SU-DHL-6 (cell line): Measurements from ENCODE around the gene TPK1.

ENCODE experiments used
- H2AFZ ChIP-seq: fragments of 200-600 bp; sonication (generic); 2 replicates; pipeline ENCODE4 v1.6.1; 2014; ENCODE audit warnings: low read depth, mild to moderate bottlenecking, moderate library complexity, mixed read lengths, antibody characterized with exemption, low read length; ENCODE audit not compliant: severe bottlenecking
- H3F3A ChIP-seq: fragments of 200-600 bp; shearing (Covaris generic); 2 replicates; pipeline ENCODE4 v1.6.0; 2016; ENCODE audit warnings: antibody characterized with exemption, mild to moderate bottlenecking; ENCODE audit not compliant: insufficient read depth
- H3K27ac ChIP-seq: fragments of 200-600 bp; sonication (generic); 2 replicates; pipeline ENCODE4 v1.5.1; 2016; ENCODE audit warnings: low read depth, mild to moderate bottlenecking, low read length, moderate library complexity, mixed read lengths
- H3K27me3 ChIP-seq: fragments of 200-600 bp; sonication (generic), shearing (Covaris generic); 2 replicates; pipeline ENCODE4 v1.6.0; 2014; ENCODE audit warnings: mild to moderate bottlenecking, low read length
- H3K36me3 ChIP-seq: fragments of 200-600 bp; sonication (generic); 2 replicates; pipeline ENCODE4 v1.6.1; 2014; ENCODE audit warnings: mild to moderate bottlenecking, low read length, mixed read lengths
- H3K4me2 ChIP-seq: fragments of 300-600, 200-600 bp; shearing (Covaris generic), sonication (generic); 2 replicates; pipeline ENCODE4 v1.6.0; 2014; ENCODE audit warnings: low read length, low read depth, mild to moderate bottlenecking; ENCODE audit not compliant: poor library complexity, severe bottlenecking
- H3K4me3 ChIP-seq: fragments of 200-600 bp; sonication (generic); 2 replicates; pipeline ENCODE4 v1.5.1; 2014; ENCODE audit warnings: antibody characterized with exemption, low read length, mild to moderate bottlenecking, mixed read lengths; ENCODE audit not compliant: insufficient read depth, poor library complexity, severe bottlenecking
- H3K79me2 ChIP-seq: fragments of 200-600 bp; sonication (generic); 2 replicates; pipeline ENCODE4 v1.6.1; 2014; ENCODE audit warnings: mild to moderate bottlenecking, low read length, moderate library complexity; ENCODE audit not compliant: insufficient read depth
- H3K9ac ChIP-seq: fragments of 200-600 bp; sonication (generic); 2 replicates; pipeline ENCODE4 v1.7.0; 2014; ENCODE audit warnings: mild to moderate bottlenecking, low read length
- H3K9me2 ChIP-seq: fragments of 200-600 bp; sonication (generic); replicated peaks from 2 replicates; pipeline ENCODE4 v1.6.1; 2014; ENCODE audit warnings: low read length; ENCODE audit not compliant: insufficient read depth
- H3K9me3 ChIP-seq: fragments of 200-600 bp; sonication (generic); 2 replicates; pipeline ENCODE4 v1.6.1; 2014; ENCODE audit warnings: low read length, mixed read lengths; ENCODE audit not compliant: insufficient read depth
- H4K20me1 ChIP-seq: fragments of 200-600 bp; sonication (generic); 2 replicates; pipeline ENCODE4 v1.6.1; 2014; ENCODE audit warnings: low read depth, mild to moderate bottlenecking, antibody characterized with exemption, low read length, moderate library complexity, mixed read lengths
- EZH2phosphoT487 ChIP-seq: fragments of 200-600 bp; sonication (generic), shearing (Covaris generic); conservative IDR thresholded peaks from 2 replicates; pipeline ENCODE4 v1.6.1; 2018; ENCODE audit warnings: mild to moderate bottlenecking, antibody characterized with exemption, low read length, moderate library complexity, mixed read lengths
- TF ChIP-seq, protein P1 (sequence below): fragments of 200-600 bp; sonication (generic); IDR thresholded peaks from one replicate; pipeline ENCODE4 v1.5.1; 2017; ENCODE audit warnings: antibody characterized with exemption, mild to moderate bottlenecking, low read length, moderate library complexity; ENCODE audit not compliant: insufficient read depth, poor library complexity, severe bottlenecking

TPK1 gene

DNA sequence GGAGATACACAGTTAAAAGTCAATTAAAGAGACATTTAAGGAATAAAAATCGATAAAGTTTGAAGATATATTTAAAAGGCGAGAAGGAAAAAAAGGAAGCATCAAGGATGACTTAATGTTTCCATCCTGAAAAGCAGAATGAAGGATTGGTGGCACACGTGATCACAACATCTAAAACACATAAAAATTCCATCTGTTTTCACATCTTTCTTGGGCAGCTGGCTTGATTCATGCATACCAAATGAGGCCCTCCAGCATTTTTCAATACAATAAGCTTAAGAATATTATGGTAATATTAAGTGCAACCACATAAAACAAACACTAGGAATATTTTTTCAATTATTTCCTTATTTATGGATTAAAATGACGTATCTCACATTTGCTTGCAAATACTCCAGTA is 112.6 kb downstream of the TPK1 start:
- Histone ChIP-seq H3K27ac (no peak overlapping the region), H3K79me2 (no peaks in the 10 kb centered on the region), H3K9ac (no peak overlapping the region), H3K4me2 (no peak overlapping the region), H3K4me3 (no peak overlapping the region), H3K36me3 (no peaks in the 10 kb centered on the region), H3F3A (no peaks in the 10 kb centered on the region), H2AFZ (no peak overlapping the region), H3K9me3 (no peaks in the 10 kb centered on the region), H3K27me3 (no peaks in the 10 kb centered on the region), H4K20me1 (no peaks in the 10 kb centered on the region), H3K9me2 (no peaks in the 10 kb centered on the region)
- no peak for TF ChIP-seq EZH2phosphoT487
- TF ChIP-seq, protein P1, sequence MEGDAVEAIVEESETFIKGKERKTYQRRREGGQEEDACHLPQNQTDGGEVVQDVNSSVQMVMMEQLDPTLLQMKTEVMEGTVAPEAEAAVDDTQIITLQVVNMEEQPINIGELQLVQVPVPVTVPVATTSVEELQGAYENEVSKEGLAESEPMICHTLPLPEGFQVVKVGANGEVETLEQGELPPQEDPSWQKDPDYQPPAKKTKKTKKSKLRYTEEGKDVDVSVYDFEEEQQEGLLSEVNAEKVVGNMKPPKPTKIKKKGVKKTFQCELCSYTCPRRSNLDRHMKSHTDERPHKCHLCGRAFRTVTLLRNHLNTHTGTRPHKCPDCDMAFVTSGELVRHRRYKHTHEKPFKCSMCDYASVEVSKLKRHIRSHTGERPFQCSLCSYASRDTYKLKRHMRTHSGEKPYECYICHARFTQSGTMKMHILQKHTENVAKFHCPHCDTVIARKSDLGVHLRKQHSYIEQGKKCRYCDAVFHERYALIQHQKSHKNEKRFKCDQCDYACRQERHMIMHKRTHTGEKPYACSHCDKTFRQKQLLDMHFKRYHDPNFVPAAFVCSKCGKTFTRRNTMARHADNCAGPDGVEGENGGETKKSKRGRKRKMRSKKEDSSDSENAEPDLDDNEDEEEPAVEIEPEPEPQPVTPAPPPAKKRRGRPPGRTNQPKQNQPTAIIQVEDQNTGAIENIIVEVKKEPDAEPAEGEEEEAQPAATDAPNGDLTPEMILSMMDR: no peak

DNA sequence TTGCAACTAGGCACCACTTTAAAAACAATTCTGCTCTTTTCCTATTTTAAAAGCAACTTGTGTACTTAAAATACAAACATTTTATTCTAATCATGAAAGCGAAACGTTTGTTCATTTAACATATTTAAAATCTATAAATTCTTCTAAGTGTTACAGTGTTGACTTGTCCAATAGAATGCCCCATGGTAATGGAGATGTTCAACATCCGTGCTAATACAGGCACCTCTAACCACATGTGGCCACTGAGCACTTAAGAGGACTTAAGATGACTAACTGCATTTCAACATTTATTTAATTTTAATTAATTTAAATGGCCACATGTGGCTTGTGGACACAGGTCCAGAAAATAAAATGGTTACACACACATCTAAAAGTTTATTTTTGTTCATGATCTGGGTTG is 115.1 kb downstream of the TPK1 start:
- H3K4me2 ChIP-seq: no peak overlapping the region
- no peaks in the 10 kb centered on the region for H3K9me2 ChIP-seq
- TF ChIP-seq, protein P1: no peak
- no peak for TF ChIP-seq EZH2phosphoT487
- H3F3A ChIP-seq: no peaks in the 10 kb centered on the region
- H3K27me3 ChIP-seq: no peaks in the 10 kb centered on the region
- H3K36me3 ChIP-seq: no peaks in the 10 kb centered on the region
- H2AFZ ChIP-seq: no peak overlapping the region
- no peak overlapping the region for H3K4me3 ChIP-seq
- no peaks in the 10 kb centered on the region for H4K20me1 ChIP-seq
- H3K27ac ChIP-seq: no peak overlapping the region
- H3K9me3 ChIP-seq: no peaks in the 10 kb centered on the region
- H3K79me2 ChIP-seq: no peaks in the 10 kb centered on the region
- no peak overlapping the region for H3K9ac ChIP-seq

DNA sequence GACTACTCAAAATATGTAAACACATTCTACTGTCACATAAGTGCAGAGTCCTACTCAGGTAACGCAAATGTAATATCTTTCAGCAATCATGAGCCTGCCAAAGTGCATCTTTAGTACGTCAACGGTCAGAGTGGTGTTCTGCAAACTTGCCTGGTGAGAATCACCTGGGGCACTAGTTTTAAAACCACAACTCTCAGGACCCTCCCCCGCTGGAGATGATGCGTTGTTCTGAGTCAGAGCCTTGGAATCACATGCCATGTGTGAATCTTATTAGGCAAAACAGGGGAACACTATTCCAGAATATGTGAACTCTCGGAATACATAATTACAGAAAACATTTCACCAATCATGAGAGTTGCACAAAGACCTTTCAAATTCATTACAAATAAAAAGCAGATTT is 115.7 kb downstream of the TPK1 start:
- Histone ChIP-seq H3K9me3 (no peaks in the 10 kb centered on the region), H2AFZ (no peak overlapping the region), H3K9ac (no peak overlapping the region), H3K79me2 (no peaks in the 10 kb centered on the region), H3K4me2 (no peak overlapping the region), H3K9me2 (no peaks in the 10 kb centered on the region), H3K27ac (no peak overlapping the region), H3K36me3 (no peaks in the 10 kb centered on the region), H4K20me1 (no peaks in the 10 kb centered on the region), H3F3A (no peaks in the 10 kb centered on the region), H3K27me3 (no peaks in the 10 kb centered on the region), H3K4me3 (no peak overlapping the region)
- TF ChIP-seq, protein P1: no peak
- TF ChIP-seq EZH2phosphoT487: no peak

DNA sequence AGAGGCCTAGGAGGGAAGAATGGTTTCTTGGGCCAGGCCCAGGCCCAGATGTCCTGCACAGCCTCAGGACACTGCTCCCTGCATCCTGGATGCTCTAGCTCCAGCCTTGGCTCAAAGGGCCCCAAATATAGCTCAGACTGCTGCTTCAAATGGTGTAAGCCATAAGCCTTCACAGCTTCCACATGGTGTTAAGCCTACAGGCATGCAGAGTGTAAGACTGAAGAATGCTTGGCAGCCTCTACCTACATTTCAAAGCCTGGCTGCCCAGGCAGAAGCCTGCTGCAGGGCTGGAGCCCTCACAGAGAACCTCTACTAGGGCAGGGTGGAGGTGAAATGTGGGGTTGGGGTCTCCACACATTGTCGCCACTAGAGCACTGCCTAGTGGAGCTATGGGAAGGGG is 118.1 kb downstream of the TPK1 start:
- no peaks in the 10 kb centered on the region for H3K9me3 ChIP-seq
- no peak overlapping the region for H3K9ac ChIP-seq
- TF ChIP-seq, protein P1: no peak
- TF ChIP-seq EZH2phosphoT487: no peak
- H3F3A ChIP-seq: no peaks in the 10 kb centered on the region
- no peaks in the 10 kb centered on the region for H3K27me3 ChIP-seq
- H4K20me1 ChIP-seq: no peaks in the 10 kb centered on the region
- H3K9me2 ChIP-seq: no peaks in the 10 kb centered on the region
- no peak overlapping the region for H2AFZ ChIP-seq
- H3K27ac ChIP-seq: no peak overlapping the region
- no peak overlapping the region for H3K4me2 ChIP-seq
- H3K36me3 ChIP-seq: no peaks in the 10 kb centered on the region
- H3K79me2 ChIP-seq: no peaks in the 10 kb centered on the region
- H3K4me3 ChIP-seq: no peak overlapping the region
